Daoy (cell line): Measurements from ENCODE around the gene FAM219A. TPM values are rescaled to one million over a fixed set of nuclear protein-coding genes. Genes with fewer than 3 reads are reported as not detected.

ENCODE experiments used
- DNase-seq: peaks from one replicate; pipeline ENCODE4 v3.0.0-alpha.2; 2015; ENCODE audit warnings: low read depth
- total RNA-seq: library from RNA; depleted of rRNA; stranded (reverse); fragments of >200 nt; shearing (Covaris generic); gene quantifications from 2 replicates; pipeline ENCODE4 v1.2.3, GENCODE V29; 2014; rRNA removed

The FAM219A gene
- total RNA-seq, 1 experiment from 2014 or later: 14.9 TPM

DNA sequence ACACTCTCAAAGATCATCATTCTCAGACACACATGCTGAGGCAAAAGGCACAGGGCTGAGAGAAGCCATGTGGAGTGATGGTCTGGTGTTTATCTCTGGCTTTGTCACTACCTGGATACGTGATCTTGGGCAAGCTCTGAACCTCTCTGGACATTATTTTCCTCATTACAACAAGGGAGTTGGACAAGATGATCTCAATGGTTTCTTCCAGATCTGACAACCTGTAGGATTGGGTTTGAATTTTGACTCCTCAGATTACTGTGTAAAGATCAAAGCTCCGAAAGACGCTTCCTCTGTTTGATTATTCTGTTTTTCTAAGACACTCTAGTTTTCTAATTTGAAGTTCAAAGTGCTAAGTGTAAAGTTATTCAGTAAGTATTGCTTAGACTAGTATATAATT, 109.0 kb downstream of the FAM219A start:
- no peak for DNase-seq

Other genes with a start within 250 kb of the FAM219A start
- gene KIF24, start 129.3 kb downstream of the FAM219A start, total RNA-seq: 5.8 and 6.3 TPM in 2 replicates
- 51.9 and 63.5 TPM in 2 replicates for gene NUDT2, start 129.0 kb downstream of the FAM219A start, total RNA-seq
- gene MYORG, start 81.7 kb downstream of the FAM219A start, total RNA-seq: 0.36 and 0.86 TPM in 2 replicates
- gene DNAI1, start 235 bp upstream of the FAM219A start, total RNA-seq: not detected in 2 replicates
- 0.24 and 1.9 TPM in 2 replicates for gene ENHO, start 64.4 kb upstream of the FAM219A start, total RNA-seq
- 1.6 TPM in 1 of 2 replicates, not detected in the other for gene CNTFR, start 131.2 kb upstream of the FAM219A start, total RNA-seq
- gene RPP25L, start 153.5 kb upstream of the FAM219A start, total RNA-seq: 22.0 and 30.8 TPM in 2 replicates
- gene DCTN3, start 161.9 kb upstream of the FAM219A start, total RNA-seq: 99.6 and 157 TPM in 2 replicates
- not detected in 2 replicates for gene ARID3C, start 170.5 kb upstream of the FAM219A start, total RNA-seq
- gene SIGMAR1, start 179.2 kb upstream of the FAM219A start, total RNA-seq: 72.3 and 88.6 TPM in 2 replicates
- gene GALT, start 188.1 kb upstream of the FAM219A start, total RNA-seq: 8.2 and 20.2 TPM in 2 replicates
- 6.1 and 9.0 TPM in 2 replicates for gene IL11RA, start 193.6 kb upstream of the FAM219A start, total RNA-seq
- gene CCL27, start 204.1 kb upstream of the FAM219A start, total RNA-seq: not detected in 2 replicates
- gene CCL19, start 232.7 kb upstream of the FAM219A start, total RNA-seq: not detected in 2 replicates